ENCODE results near the gene GAS6.
A peak's percentile ranks its signal among the peaks of the same experiment; 100 is the strongest.
"Not testable (repeated sequence)": the region's sequence is repeated elsewhere in the genome, so short reads cannot be mapped to it uniquely, and the experiment has no call there.

GAS6 gene

GRCh38 chr13:113835461-113836270 lies 28.2 kb downstream of the GAS6 start:
- peak; percentile 71 for DNase-seq

- DNase-seq = no peak
These were observed 29.2 kb downstream of the GAS6 start for GRCh38 chr13:113834496-113835200.

GRCh38 chr13:113834006-113834405 lies 29.9 kb downstream of the GAS6 start:
- DNase-seq = not testable (repeated sequence)

- DNase-seq = no peak
These were observed 30.6 kb downstream of the GAS6 start for GRCh38 chr13:113833111-113833830.

DNA sequence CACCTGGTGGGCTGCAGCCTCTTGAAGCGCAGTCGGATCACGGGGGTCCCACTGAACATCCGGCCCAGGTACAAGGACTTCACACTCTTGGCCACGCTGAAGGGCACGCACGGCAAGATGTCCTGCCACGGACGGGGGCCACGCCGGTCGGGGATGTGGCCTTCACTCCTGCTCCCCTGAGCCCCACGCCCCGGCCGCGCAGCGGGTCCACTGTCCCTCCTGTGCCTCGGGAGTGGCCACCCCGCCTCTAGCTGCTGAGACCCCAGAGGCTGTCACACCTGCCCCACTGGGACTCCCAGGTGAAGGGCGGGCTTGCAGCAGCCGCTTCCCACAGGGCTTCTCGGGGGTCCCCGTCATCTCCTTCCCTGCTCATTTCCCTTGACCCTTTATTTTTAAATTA lies 31.2 kb downstream of the GAS6 start:
- no peak for DNase-seq

- DNase-seq = no peak
These were observed 31.7 kb downstream of the GAS6 start for GRCh38 chr13:113832205-113832604.

DNA sequence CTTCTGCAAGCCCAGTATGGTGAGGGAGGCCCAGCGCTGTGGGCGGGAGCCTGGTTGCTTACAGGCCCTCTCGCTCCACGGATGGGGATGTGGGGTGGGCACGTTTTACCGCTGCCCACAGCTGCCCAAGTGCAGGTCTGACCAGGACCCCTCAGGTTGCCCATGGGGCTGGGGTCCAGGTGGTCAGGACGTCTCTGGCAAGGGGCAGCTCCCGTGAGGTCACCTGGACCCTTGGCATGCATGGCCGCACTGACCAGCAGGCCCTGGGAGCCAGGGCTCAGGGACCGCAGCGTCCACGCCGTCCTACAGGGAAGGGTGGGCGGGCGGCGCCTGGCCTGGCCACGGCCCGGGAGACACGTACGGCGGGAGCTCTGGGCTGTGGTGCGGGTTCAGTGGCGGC lies 32.8 kb downstream of the GAS6 start:
- DNase-seq = no peak

DNA sequence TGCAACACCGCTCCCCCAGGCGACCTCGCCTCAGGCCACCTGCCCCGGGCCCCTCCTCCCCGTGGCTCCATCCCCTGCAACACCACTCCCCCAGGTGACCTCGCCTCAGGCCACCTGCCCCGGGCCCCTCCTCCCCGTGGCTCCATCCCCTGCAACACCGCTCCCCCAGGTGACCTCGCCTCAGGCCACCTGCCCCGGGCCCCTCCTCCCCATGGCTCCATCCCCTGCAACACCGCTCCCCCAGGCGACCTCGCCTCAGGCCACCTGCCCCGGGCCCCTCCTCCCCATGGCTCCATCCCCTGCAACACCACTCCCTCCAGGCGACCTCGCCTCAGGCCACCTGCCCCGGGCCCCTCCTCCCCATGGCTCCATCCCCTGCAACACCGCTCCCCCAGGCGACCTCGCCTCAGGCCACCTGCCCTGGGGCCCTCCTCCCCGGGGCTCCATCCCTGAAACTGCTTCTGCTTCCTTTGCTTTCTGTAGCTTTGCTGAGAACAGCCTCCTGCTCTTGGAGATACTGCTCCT lies 33.4 kb downstream of the GAS6 start:
- not testable (repeated sequence) for DNase-seq

DNA sequence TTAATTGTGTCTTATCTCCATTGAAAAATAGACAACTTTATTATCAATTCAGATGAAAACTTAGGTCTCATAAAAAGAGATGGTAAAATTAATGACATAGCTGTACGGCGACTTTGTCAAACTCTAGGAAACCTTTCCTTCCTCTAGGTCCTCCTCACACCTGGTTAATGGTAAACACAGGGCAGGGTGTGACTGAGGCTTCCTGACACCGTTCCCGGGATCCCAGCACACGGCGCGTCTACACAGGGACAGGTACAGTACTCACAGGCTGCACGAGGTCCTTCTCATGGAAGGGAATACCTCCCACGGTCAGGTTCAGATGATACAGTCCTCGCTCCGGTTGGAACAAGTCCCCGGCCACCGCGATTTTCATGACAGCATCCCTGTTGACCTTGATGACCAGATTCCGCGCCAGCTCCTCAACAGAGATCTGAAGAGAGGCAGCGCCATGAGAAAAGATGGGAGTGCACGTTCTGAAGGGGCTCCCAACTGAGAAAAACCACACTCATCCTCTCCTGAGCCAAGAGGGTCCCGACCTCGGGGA lies 35.5 kb downstream of the GAS6 start:
- no peak for DNase-seq

DNA sequence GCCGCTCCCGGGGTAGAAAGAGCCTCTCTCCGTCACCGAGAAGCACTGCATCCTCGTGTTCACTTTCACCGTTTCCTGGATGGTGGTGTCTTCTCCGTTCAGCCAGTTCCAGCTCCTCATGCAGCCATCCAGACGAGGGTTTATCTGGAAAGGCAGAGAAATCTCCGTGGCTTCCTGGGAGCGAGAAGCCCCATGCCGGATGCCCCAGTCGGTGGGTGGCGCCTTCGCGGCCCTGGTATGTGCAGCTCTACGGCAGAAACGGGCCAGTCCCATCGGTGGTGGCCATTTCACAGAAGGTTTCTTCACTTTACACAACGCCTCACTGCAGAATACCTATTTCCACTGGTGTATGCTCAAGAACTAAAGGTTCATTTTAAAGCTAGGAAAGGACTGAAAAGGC lies 36.9 kb downstream of the GAS6 start:
- no peak for DNase-seq

- not testable (repeated sequence) for DNase-seq
These were observed 37.4 kb downstream of the GAS6 start for GRCh38 chr13:113826446-113826845.

DNA sequence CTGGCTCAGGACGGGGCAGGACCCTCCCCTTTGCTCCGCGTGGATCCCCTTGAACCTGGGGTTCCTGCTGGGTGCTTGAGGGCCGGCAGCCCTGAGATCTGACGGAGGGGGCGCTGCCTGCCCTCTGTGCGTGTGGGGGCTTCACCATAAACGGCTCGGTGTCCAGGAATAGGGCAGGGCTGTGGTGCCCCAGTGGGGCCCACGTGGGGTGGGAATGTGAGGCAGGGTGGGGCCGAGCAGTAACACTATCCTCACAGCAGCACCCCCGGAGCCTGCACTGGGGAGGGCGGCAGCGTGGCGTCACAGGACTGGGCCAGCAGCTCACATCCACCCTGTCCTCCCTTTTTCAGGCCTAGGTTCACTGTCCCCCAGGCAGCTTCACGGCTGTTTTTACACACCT lies 38.0 kb downstream of the GAS6 start:
- DNase-seq = no peak

GRCh38 chr13:113823771-113824170 lies 40.1 kb downstream of the GAS6 start:
- no peak for DNase-seq

- no peak for DNase-seq
These were observed 40.7 kb downstream of the GAS6 start for GRCh38 chr13:113822956-113823744.

GRCh38 chr13:113822266-113822665 lies 41.6 kb downstream of the GAS6 start:
- no peak for DNase-seq

GRCh38 chr13:113821847-113822246 lies 42.0 kb downstream of the GAS6 start:
- DNase-seq = no peak

DNA sequence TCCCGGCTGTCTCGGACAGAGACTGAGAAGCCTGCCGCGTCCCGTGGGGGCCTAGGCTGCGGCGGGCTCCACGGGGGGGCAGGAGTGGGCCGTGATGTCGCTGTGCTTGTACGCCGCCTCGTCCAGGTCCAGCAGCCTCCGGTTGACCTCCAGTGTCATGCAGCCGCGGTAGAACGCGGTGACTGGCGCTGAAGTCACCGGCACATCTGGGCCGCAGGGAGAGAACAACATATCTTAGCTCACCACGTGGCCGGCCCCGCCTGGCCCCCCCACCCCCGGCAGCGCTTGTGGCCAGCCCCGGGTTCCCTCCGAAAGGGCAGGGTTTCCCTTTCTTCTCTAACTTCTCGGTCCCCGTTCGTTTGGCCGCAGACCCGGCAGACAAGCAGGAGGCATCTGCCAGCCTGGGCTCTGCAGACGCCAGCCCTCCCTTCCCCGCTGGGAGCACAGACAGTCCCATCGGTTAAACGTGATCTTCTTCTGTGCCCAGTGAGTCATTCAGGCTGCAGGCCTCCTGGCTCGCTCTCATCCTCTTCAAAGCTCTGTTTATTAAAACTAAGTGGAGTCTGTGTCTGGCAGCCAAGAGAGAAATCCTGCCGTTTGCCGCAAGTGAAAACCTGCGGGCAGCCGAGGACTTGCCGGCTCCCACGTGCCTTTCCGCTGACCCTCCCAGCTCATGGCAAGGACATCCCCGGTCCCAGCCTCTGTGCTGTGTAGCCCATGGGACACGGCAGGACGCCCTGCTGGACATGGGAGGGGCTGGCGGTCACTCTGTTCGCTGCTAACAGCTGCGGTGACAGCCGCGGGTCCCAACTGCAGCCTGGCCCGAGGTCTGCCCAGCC lies 42.8 kb downstream of the GAS6 start:
- peak; percentile 78 for DNase-seq

- DNase-seq = no peak
These were observed 43.9 kb downstream of the GAS6 start for GRCh38 chr13:113819731-113820715.

GRCh38 chr13:113819341-113819730 lies 44.5 kb downstream of the GAS6 start:
- no peak for DNase-seq

DNA sequence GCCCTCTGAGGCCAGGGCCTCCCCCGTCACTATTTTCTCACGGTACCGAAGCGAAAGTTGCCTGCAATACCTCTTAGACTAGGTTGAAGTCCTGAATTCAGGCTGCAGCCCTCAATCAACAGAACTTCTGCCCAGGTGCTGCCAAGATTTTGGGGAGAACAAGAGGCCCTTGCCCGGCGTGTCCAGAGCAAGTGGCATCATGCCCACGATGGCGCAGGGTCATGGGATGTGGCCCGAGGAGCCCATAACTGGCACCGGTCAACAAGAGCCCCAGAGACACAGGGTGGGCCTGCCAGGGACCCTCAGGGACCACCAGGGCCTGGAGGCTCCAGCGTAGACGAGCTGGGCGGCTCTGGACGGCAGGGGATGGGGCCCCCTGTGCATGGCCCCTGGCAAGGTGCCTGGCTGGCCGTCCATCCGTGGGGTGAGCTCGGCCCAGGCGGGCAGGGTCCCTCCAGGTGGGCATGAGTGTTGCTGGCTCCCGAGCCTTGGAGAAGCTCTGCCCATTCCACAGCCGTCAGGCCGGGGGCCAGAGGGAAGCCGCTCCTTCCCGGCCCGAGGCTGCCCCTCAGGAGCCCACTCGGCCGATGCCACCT lies 45.1 kb downstream of the GAS6 start:
- DNase-seq = no peak

Data from retina (tissue), 1 donor.